IPS-20b (cell line): ENCODE data around the gene PRR35.

Experiments
- H3K27ac ChIP-seq: one replicate; pipeline ENCODE4 v1.5.1; 2013; ENCODE audit warnings: low read length
- H3K27me3 ChIP-seq: 2 replicates; pipeline ENCODE4 v1.6.1; 2013; ENCODE audit warnings: mild to moderate bottlenecking, low read length, inconsistent platforms; ENCODE audit not compliant: insufficient read depth
- H3K36me3 ChIP-seq: 2 replicates; pipeline ENCODE4 v1.6.1; 2013; ENCODE audit warnings: low read depth, mild to moderate bottlenecking, inconsistent platforms, low read length, moderate library complexity; ENCODE audit not compliant: insufficient read depth
- H3K4me1 ChIP-seq: 2 replicates; pipeline ENCODE4 v1.6.1; 2013; ENCODE audit warnings: mild to moderate bottlenecking, control low read depth, inconsistent platforms, low read length, moderate library complexity; ENCODE audit not compliant: insufficient read depth
- H3K4me3 ChIP-seq: 2 replicates; pipeline ENCODE4 v1.5.1; 2013; ENCODE audit warnings: mild to moderate bottlenecking, low read length, inconsistent platforms
- H3K9ac ChIP-seq: 2 replicates; pipeline ENCODE4 v1.6.1; 2013; ENCODE audit warnings: low read depth, mild to moderate bottlenecking, inconsistent platforms, low read length, moderate library complexity
- H3K9me3 ChIP-seq: 2 replicates; pipeline ENCODE4 v1.6.1; 2013; ENCODE audit warnings: mild to moderate bottlenecking, low read depth, low read length, inconsistent platforms; ENCODE audit not compliant: insufficient read depth

The PRR35 gene

GRCh38 chr16:598823-599739, 38.9 kb downstream of the PRR35 start:
- H3K9ac ChIP-seq: no peak overlapping the region
- no peaks in the 10 kb centered on the region for H3K4me1 ChIP-seq
- no peaks in the 10 kb centered on the region for H3K9me3 ChIP-seq
- H3K4me3 ChIP-seq: no peak overlapping the region
- no peaks in the 10 kb centered on the region for H3K36me3 ChIP-seq
- no peaks in the 10 kb centered on the region; the same call in 1 of the 2 replicates for H3K27me3 ChIP-seq
- H3K27ac ChIP-seq: no peak overlapping the region

- no peaks in the 10 kb centered on the region for H3K36me3 ChIP-seq
- peaks cover 7% of the 10 kb centered on the region for H3K9me3 ChIP-seq
- H3K4me3 ChIP-seq: no peak overlapping the region
- H3K27me3 ChIP-seq: no peaks in the 10 kb centered on the region
- H3K27ac ChIP-seq: no peak overlapping the region
- no peaks in the 10 kb centered on the region for H3K4me1 ChIP-seq
- H3K9ac ChIP-seq: no peak overlapping the region
Measured at GRCh38 chr16:600781-601180, 40.6 kb downstream of the PRR35 start.

- Histone ChIP-seq H3K4me1 (no peaks in the 10 kb centered on the region), H3K9me3 (peaks cover 7% of the 10 kb centered on the region), H3K9ac (no peak overlapping the region), H3K27ac (no peak overlapping the region), H3K36me3 (no peaks in the 10 kb centered on the region), H3K27me3 (no peaks in the 10 kb centered on the region), H3K4me3 (no peak overlapping the region)
Measured at GRCh38 chr16:603933-604332, 43.7 kb downstream of the PRR35 start.

DNA sequence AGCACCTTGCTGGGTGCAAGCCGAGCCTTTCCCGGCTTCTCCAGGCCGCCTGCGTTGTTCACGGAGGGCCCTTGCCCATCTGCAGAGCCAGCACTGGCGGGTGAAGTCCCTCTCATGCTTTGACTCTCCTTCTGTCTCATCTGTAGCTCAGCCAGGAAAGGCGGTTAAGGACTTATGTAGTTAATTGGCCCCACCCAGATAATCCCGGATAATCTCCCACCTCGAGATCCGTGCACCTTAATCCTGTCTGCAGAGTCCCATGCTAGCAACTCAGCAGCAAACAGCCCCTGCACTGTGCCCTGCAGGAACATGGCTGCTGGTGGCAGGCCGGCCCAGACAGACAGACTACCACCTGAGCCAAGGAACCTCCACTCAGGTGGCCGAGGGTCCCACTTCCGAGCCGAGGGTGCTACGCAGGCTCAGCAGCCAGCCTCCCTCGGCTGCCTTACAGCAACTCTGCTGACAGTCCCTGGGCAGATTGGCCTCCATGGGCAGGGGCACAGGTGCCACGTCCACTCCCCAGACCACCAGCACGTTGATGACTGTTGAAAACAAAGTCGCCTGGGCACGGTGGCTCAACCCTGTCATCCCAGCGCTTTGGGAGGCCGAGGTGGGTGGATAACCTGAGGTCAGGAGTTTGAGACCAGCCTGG, 46.6 kb downstream of the PRR35 start:
- peaks cover 7% of the 10 kb centered on the region for H3K9me3 ChIP-seq
- no peaks in the 10 kb centered on the region for H3K4me1 ChIP-seq
- H3K36me3 ChIP-seq: no peaks in the 10 kb centered on the region
- H3K4me3 ChIP-seq: no peak overlapping the region
- H3K27ac ChIP-seq: no peak overlapping the region
- H3K27me3 ChIP-seq: no peaks in the 10 kb centered on the region
- no peak overlapping the region for H3K9ac ChIP-seq

DNA sequence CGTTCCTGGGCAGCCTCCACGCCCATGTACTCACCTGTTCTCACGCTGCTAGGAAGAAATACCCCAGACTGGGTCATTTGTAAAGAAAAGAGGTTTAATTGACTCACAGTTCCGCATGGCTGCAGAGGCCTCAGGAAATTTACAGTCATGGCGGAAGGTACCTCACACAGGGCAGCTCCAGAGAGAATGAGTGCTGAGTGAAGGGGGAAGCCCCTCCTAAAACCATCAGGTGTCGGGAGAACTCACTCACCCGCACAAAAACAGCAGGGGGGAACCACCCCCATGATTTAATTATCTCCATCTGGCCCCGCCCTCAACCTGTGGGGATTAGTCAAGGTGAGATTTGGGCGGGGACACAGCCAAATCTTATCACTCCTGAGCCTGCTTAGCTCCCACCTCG, 47.8 kb downstream of the PRR35 start:
- Histone ChIP-seq H3K9ac (no peak overlapping the region), H3K4me3 (no peak overlapping the region), H3K4me1 (no peaks in the 10 kb centered on the region), H3K9me3 (peaks cover 7% of the 10 kb centered on the region), H3K27ac (no peak overlapping the region), H3K36me3 (no peaks in the 10 kb centered on the region), H3K27me3 (no peaks in the 10 kb centered on the region)

GRCh38 chr16:609316-609715, 49.1 kb downstream of the PRR35 start:
- Histone ChIP-seq H3K4me3 (no peak overlapping the region), H3K9ac (no peak overlapping the region), H3K27ac (no peak overlapping the region), H3K27me3 (no peaks in the 10 kb centered on the region), H3K36me3 (no peaks in the 10 kb centered on the region), H3K4me1 (no peaks in the 10 kb centered on the region), H3K9me3 (peaks cover 7% of the 10 kb centered on the region)

DNA sequence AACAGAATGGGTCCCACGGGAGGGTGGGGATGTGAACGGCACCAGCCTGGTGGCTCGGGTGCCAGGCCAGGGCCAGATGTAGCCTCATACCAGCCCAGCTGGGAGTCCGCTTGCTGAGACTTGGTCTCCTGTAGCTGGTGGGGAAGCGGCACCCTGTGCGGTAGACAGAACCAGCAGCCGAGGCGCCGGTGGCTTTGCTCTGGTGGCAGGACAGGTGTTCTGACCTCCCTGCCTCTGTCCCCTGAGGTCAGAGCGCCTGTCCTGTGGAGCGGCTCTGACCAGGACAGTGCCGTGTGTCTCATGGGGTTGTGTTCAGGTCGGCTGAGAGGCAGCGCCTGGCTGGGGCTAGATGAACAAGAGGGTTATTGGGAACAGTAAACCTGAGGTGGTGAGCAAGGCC, 49.8 kb downstream of the PRR35 start:
- H3K27ac ChIP-seq: no peak overlapping the region
- H3K9me3 ChIP-seq: peaks cover 5% of the 10 kb centered on the region
- no peaks in the 10 kb centered on the region for H3K27me3 ChIP-seq
- no peaks in the 10 kb centered on the region for H3K36me3 ChIP-seq
- no peak overlapping the region for H3K4me3 ChIP-seq
- H3K9ac ChIP-seq: no peak overlapping the region
- no peaks in the 10 kb centered on the region for H3K4me1 ChIP-seq

GRCh38 chr16:610513-611381, 50.6 kb downstream of the PRR35 start:
- H3K27ac ChIP-seq: no peak overlapping the region
- no peak overlapping the region for H3K4me3 ChIP-seq
- H3K9me3 ChIP-seq: no peaks in the 10 kb centered on the region
- H3K27me3 ChIP-seq: no peaks in the 10 kb centered on the region
- no peaks in the 10 kb centered on the region for H3K36me3 ChIP-seq
- no peaks in the 10 kb centered on the region for H3K4me1 ChIP-seq
- H3K9ac ChIP-seq: no peak overlapping the region

GRCh38 chr16:615122-615521, 54.9 kb downstream of the PRR35 start:
- no peak overlapping the region for H3K4me3 ChIP-seq
- H3K36me3 ChIP-seq: no peaks in the 10 kb centered on the region
- H3K9ac ChIP-seq: no peak overlapping the region
- no peaks in the 10 kb centered on the region for H3K9me3 ChIP-seq
- no peaks in the 10 kb centered on the region for H3K4me1 ChIP-seq
- no peaks in the 10 kb centered on the region for H3K27me3 ChIP-seq
- no peak overlapping the region for H3K27ac ChIP-seq
